ENCODE measurements around the gene USH2A. TPM values are rescaled to one million over a fixed set of nuclear protein-coding genes. Genes with fewer than 3 reads are reported as not detected.
"Not testable (repeated sequence)": the region's sequence is repeated elsewhere in the genome, so short reads cannot be mapped to it uniquely, and the experiment has no call there.

The USH2A gene
- total RNA-seq, 6 experiments from 2014 or later: 0.19 to 1.8 (median 0.81) TPM

GRCh38 chr1:216014086-216014485 is 409.2 kb downstream of the USH2A start:
- TF ChIP-seq, protein P1, sequence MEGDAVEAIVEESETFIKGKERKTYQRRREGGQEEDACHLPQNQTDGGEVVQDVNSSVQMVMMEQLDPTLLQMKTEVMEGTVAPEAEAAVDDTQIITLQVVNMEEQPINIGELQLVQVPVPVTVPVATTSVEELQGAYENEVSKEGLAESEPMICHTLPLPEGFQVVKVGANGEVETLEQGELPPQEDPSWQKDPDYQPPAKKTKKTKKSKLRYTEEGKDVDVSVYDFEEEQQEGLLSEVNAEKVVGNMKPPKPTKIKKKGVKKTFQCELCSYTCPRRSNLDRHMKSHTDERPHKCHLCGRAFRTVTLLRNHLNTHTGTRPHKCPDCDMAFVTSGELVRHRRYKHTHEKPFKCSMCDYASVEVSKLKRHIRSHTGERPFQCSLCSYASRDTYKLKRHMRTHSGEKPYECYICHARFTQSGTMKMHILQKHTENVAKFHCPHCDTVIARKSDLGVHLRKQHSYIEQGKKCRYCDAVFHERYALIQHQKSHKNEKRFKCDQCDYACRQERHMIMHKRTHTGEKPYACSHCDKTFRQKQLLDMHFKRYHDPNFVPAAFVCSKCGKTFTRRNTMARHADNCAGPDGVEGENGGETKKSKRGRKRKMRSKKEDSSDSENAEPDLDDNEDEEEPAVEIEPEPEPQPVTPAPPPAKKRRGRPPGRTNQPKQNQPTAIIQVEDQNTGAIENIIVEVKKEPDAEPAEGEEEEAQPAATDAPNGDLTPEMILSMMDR (IDR thresholded peaks at IDR 0.05): no peak
- no peak for TF ChIP-seq POLR2A (IDR thresholded peaks at IDR 0.05)
- Histone ChIP-seq H3K27ac (no peak overlapping the region), H3K36me3 (no peaks in the 10 kb centered on the region), H3K27me3 (no peaks in the 10 kb centered on the region), H3K9me3 (no peaks in the 10 kb centered on the region), H3K4me1 (no peaks in the 10 kb centered on the region), H3K4me3 (no peak overlapping the region)
- ATAC-seq (no peak), DNase-seq (no peak)
- intact Hi-C loops (cut with DNase I): no loop called here
- 17% methylated on average over 2 of the region's 2 CpGs for WGBS (ENCODE audit: insufficient coverage, low coverage, low lambda C conversion rate, missing lambda C conversion rate)

- H3K4me1 ChIP-seq; DNase-seq; H3K9me3 ChIP-seq; H3K4me3 ChIP-seq; H3K27ac ChIP-seq; intact Hi-C loops (cut with DNase I); ATAC-seq; H3K27me3 ChIP-seq; H3K36me3 ChIP-seq: not testable (repeated sequence)
- 51% methylated on average over 9 of the region's 10 CpGs for WGBS (ENCODE audit: insufficient coverage, low coverage, low lambda C conversion rate, missing lambda C conversion rate)
Observed at GRCh38 chr1:216009456-216009855, 413.8 kb downstream of the USH2A start.

DNA sequence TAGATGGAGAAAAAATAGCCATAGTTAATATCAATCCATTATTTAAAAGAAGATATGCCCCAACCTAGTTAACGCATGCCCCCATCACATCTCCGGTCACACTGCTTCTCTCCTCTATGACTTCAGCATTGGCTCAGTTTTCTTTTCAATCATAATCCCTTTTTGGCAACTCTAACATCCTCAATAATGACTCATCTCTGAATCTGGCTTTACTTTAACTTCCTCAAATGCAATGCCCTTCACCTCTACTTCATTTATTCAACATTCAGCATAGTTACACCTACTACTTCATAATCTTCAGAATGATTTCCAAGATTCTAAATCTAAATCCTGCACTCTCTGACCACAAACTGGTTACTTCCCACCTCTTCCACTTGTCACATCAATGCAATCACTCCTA is 417.3 kb downstream of the USH2A start:
- Histone ChIP-seq H3K4me1 (no peaks in the 10 kb centered on the region), H3K36me3 (no peaks in the 10 kb centered on the region), H3K27me3 (no peaks in the 10 kb centered on the region), H3K27ac (no peak overlapping the region), H3K4me3 (no peak overlapping the region), H3K9me3 (no peaks in the 10 kb centered on the region)
- TF ChIP-seq, protein P1 (IDR thresholded peaks at IDR 0.05): no peak
- TF ChIP-seq POLR2A (IDR thresholded peaks at IDR 0.05): no peak
- ATAC-seq: no peak
- DNase-seq: no peak
- 79% methylated on average over 2 of the region's 2 CpGs for WGBS (ENCODE audit: insufficient coverage, low coverage, low lambda C conversion rate, missing lambda C conversion rate)
- intact Hi-C loops (cut with DNase I): no loop called here

DNA sequence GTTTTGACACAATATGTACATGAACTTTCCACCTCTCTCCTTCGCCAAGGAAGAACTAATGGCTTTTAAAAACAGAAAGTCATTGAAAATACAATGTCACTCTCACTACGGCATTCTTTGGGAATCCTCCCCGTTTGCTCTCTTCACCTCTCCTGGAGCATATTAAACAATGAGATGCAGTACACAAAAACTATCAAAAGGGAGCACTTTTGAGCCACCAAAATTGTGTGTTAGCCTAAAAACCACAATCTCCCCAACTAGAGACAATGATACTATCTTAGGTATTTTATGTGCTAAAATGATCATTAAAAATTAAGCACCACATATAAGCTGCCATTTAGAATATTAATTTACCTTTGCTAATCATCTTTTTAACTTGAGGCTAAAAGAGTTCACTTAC is 430.6 kb downstream of the USH2A start:
- Histone ChIP-seq H3K27ac (no peak overlapping the region), H3K36me3 (no peaks in the 10 kb centered on the region), H3K4me3 (no peak overlapping the region), H3K4me1 (no peaks in the 10 kb centered on the region), H3K9me3 (no peaks in the 10 kb centered on the region), H3K27me3 (no peaks in the 10 kb centered on the region)
- intact Hi-C loops (cut with DNase I): no loop called here
- ATAC-seq (peak; percentile 74 to 82 (median 78)), DNase-seq (no peak)
- WGBS (ENCODE audit: insufficient coverage, low coverage, low lambda C conversion rate, missing lambda C conversion rate): 8% methylated on average over 3 of the region's 3 CpGs
- TF ChIP-seq POLR2A (IDR thresholded peaks at IDR 0.05): no peak
- TF ChIP-seq, protein P1 (IDR thresholded peaks at IDR 0.05): peak; percentile 37 to 52 (median 46)

- Histone ChIP-seq H3K9me3 (no peaks in the 10 kb centered on the region), H3K27ac (no peak overlapping the region), H3K4me1 (no peaks in the 10 kb centered on the region), H3K27me3 (no peaks in the 10 kb centered on the region), H3K4me3 (no peak overlapping the region), H3K36me3 (no peaks in the 10 kb centered on the region)
- WGBS (ENCODE audit: insufficient coverage, low coverage, low lambda C conversion rate, missing lambda C conversion rate): 69% methylated on average over 7 of the region's 7 CpGs
- intact Hi-C loops (cut with DNase I): no loop called here
- ATAC-seq (no peak), DNase-seq (no peak)
- TF ChIP-seq, protein P1 (IDR thresholded peaks at IDR 0.05): no peak
- no peak for TF ChIP-seq POLR2A (IDR thresholded peaks at IDR 0.05)
Observed at GRCh38 chr1:215987092-215987875, 436.0 kb downstream of the USH2A start.
